CD4-positive, alpha-beta T cell treated with Interferon alpha-2 for 1 hour (primary cell): Measurements from ENCODE around the gene HMGN3.

ENCODE experiments used
- DNase-seq, 2 donors: peaks; one replicate each; pipeline ENCODE4 v3.0.0-alpha.2; 2020 to 2022

HMGN3 gene

GRCh38 chr6:79232696-79233462, 1.6 kb downstream of the HMGN3 start:
- no peak for DNase-seq

GRCh38 chr6:79231666-79232065, 2.8 kb downstream of the HMGN3 start:
- no peak for DNase-seq

- DNase-seq: no peak
Observed at GRCh38 chr6:79231101-79231500, 3.4 kb downstream of the HMGN3 start.

- DNase-seq: no peak
Observed at GRCh38 chr6:79230149-79230548, 4.3 kb downstream of the HMGN3 start.

GRCh38 chr6:79227445-79227844, 7.0 kb downstream of the HMGN3 start:
- no peak for DNase-seq

GRCh38 chr6:79226660-79227059, 7.8 kb downstream of the HMGN3 start:
- DNase-seq: no peak

- no peak for DNase-seq
Observed at GRCh38 chr6:79225717-79226599, 8.5 kb downstream of the HMGN3 start.

- DNase-seq: no peak
Observed at GRCh38 chr6:79223611-79224404, 10.7 kb downstream of the HMGN3 start.

GRCh38 chr6:79215213-79215824, 19.2 kb downstream of the HMGN3 start:
- no peak for DNase-seq

- DNase-seq: no peak
Observed at GRCh38 chr6:79212859-79213258, 21.6 kb downstream of the HMGN3 start.

- DNase-seq: no peak
Observed at GRCh38 chr6:79208816-79209215, 25.7 kb downstream of the HMGN3 start.

GRCh38 chr6:79203753-79204253, 30.7 kb downstream of the HMGN3 start:
- no peak for DNase-seq

- no peak for DNase-seq
Observed at GRCh38 chr6:79202556-79202955, 31.9 kb downstream of the HMGN3 start.

- DNase-seq: no peak
Observed at GRCh38 chr6:79201983-79202382, 32.5 kb downstream of the HMGN3 start.

GRCh38 chr6:79201143-79201542, 33.3 kb downstream of the HMGN3 start:
- DNase-seq: no peak

- DNase-seq: no peak
Observed at GRCh38 chr6:79196912-79197311, 37.6 kb downstream of the HMGN3 start.

- DNase-seq: no peak
Observed at GRCh38 chr6:79193971-79194370, 40.5 kb downstream of the HMGN3 start.

GRCh38 chr6:79189760-79190350, 44.6 kb downstream of the HMGN3 start:
- DNase-seq: no peak

GRCh38 chr6:79188885-79189480, 45.5 kb downstream of the HMGN3 start:
- no peak for DNase-seq

- DNase-seq: no peak
Observed at GRCh38 chr6:79188107-79188506, 46.4 kb downstream of the HMGN3 start.

- no peak for DNase-seq
Observed at GRCh38 chr6:79186564-79186963, 47.9 kb downstream of the HMGN3 start.

GRCh38 chr6:79184641-79185040, 49.8 kb downstream of the HMGN3 start:
- no peak for DNase-seq
